Fibroblast of lung (primary cell): ENCODE results near the gene CARHSP1.

ENCODE experiments used
- CTCF ChIP-seq, 2 donors: IDR thresholded peaks in 1 of 2; conservative IDR thresholded peaks in 1 of 2; 1 replicate in 1 of 2; 2 replicates in 1 of 2; pipeline ENCODE4 v1.5.1; 2011 to 2012; ENCODE audit warnings: low read length in 2 of 2, control low read depth in 1 of 2, inconsistent platforms in 1 of 2, low read depth in 1 of 2, mild to moderate bottlenecking in 1 of 2
- EZH2 ChIP-seq: IDR thresholded peaks from 2 replicates; pipeline ENCODE4 v1.5.1; 2012; ENCODE audit warnings: low read length, control low read depth, mild to moderate bottlenecking; ENCODE audit errors: missing control alignments

- no peak for TF ChIP-seq CTCF (conservative IDR thresholded peaks at IDR 0.05 in 1 of 2, IDR thresholded peaks at IDR 0.05 in 1 of 2; ENCODE audit: low read depth in 1 of 2, low read length in 2 of 2)
- no peak for TF ChIP-seq EZH2
Measured at GRCh38 chr16:8845699-8846298, 23.0 kb downstream of the CARHSP1 start.
